Parathyroid adenoma (tissue), 2 donors: ENCODE data around the gene TMEM179B.

ENCODE experiments used
- H2AFZ ChIP-seq: fragments of 300-600 bp; sonication (generic); one replicate; pipeline ENCODE4 v1.7.0; 2017; ENCODE audit warnings: antibody characterized with exemption, mild to moderate bottlenecking
- H3K27ac ChIP-seq: fragments of 300-600 bp; sonication (generic); one replicate; pipeline ENCODE4 v1.7.0; 2017
- H3K27me3 ChIP-seq: fragments of 300-600 bp; sonication (generic); one replicate; pipeline ENCODE4 v1.7.0; 2017; ENCODE audit warnings: low read length; ENCODE audit not compliant: control insufficient read depth, insufficient read depth
- H3K36me3 ChIP-seq: fragments of 300-600 bp; sonication (generic); one replicate; pipeline ENCODE4 v1.7.0; 2017; ENCODE audit warnings: low read length; ENCODE audit not compliant: control insufficient read depth, insufficient read depth
- H3K4me1 ChIP-seq: fragments of 300-600 bp; sonication (generic); one replicate; pipeline ENCODE4 v1.7.0; 2017; ENCODE audit warnings: control low read depth
- H3K4me2 ChIP-seq: fragments of 300-600 bp; sonication (generic); one replicate; pipeline ENCODE4 v1.7.0; 2017; ENCODE audit warnings: low read length
- H3K4me3 ChIP-seq: fragments of 300-600 bp; sonication (generic); one replicate; pipeline ENCODE4 v1.7.0; 2017; ENCODE audit warnings: low read depth, low read length
- H3K79me2 ChIP-seq: fragments of 300-600 bp; sonication (generic); one replicate; pipeline ENCODE4 v1.7.0; 2017; ENCODE audit warnings: control low read depth
- H3K9ac ChIP-seq: fragments of 300-600 bp; sonication (generic); one replicate; pipeline ENCODE4 v1.7.0; 2017; ENCODE audit warnings: mild to moderate bottlenecking
- H3K9me3 ChIP-seq: fragments of 300-600 bp; sonication (generic); one replicate; pipeline ENCODE4 v1.7.0; 2017; ENCODE audit warnings: low read length; ENCODE audit not compliant: control insufficient read depth
- CTCF ChIP-seq: fragments of 300-600 bp; sonication (generic); IDR thresholded peaks from one replicate; pipeline ENCODE4 v1.7.0; 2017; ENCODE audit warnings: antibody characterized with exemption, mild to moderate bottlenecking
- donor health status: primary hyperparathyroidism.

Gene TMEM179B

DNA sequence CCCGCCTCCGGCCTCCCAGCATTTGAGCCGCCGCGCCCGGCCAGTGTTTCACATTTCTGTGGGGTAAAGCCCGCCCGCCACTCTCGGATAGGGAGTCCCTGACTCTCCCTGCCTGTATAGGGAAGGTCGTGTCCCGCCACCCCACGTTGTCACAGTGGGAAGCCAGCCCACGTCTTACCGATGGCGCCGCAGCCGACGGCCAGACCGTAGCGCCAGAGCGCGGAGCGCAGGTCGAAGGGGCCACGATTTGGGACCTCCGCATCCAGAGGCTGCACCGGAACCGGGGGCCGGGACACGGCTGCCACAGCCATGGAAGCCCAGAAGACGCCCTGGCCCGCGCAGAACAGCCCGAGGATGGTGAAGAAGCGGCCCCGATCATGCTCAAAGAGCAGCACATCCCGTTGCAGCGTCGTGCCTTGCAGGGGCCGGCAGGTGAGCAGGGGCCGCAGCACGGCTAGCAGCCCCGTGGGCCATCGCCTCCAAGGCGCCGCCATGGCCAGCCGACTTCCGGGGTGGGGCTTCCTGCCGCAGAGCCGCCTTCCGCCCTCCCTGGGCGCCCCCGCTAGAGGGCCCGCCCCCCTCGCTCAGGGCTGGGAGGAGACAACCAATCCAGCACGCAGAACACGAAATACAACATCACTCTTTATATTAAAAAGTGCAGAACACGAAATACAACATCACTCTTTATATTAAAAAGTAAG is 4.4 kb downstream of the TMEM179B start, which contains the start of gene TMEM223:
TSS of gene TMEM223 (minus strand) at position 506 of the 701 bp plus-strand sequence. CDS start at position 494, 12 bp downstream.
- H3K79me2 ChIP-seq = peaks cover 2% of the 10 kb centered on the region
- H3K4me1 ChIP-seq = peaks cover 2% of the 10 kb centered on the region
- peak within 1 kb of the TSS; percentile 74 for H3K4me3 ChIP-seq
- H3K27me3 ChIP-seq = no peaks in the 10 kb centered on the region
- peak; percentile 21 for TF ChIP-seq CTCF
- H3K9me3 ChIP-seq = no peaks in the 10 kb centered on the region
- H3K4me2 ChIP-seq = peak within 1 kb of the TSS; percentile 75
- H3K9ac ChIP-seq = no peak within 1 kb of the TSS
- H3K27ac ChIP-seq = peak within 1 kb of the TSS; percentile 26
- peak within 1 kb of the TSS; percentile 77 for H2AFZ ChIP-seq
- H3K36me3 ChIP-seq = no peaks in the 10 kb centered on the region

DNA sequence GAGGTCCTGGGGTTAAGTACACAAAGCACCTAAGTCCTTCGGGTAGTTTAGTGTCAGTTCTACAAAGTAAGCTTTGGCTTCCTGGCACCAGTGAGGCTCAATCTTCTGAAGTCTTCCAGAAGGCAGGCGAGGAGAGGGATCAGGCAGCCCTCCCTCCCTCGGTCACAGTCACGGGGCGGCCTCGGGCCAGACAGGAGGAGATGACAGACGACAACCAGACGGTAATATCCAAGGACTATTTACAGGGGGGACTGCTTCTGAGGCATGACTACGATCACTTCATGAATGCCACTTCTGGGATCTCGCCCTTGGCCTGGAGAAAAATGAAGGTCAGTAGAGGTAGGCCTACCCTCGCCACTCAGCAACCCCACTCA is 5.0 kb downstream of the TMEM179B start:
- Histone ChIP-seq H3K27ac (peak overlapping the region; percentile 26), H3K27me3 (no peaks in the 10 kb centered on the region), H3K9me3 (no peaks in the 10 kb centered on the region), H3K4me3 (peak overlapping the region; percentile 74), H3K9ac (no peak overlapping the region), H3K4me1 (peaks cover 2% of the 10 kb centered on the region), H2AFZ (peak overlapping the region; percentile 77), H3K36me3 (no peaks in the 10 kb centered on the region), H3K4me2 (peak overlapping the region; percentile 75), H3K79me2 (peaks cover 2% of the 10 kb centered on the region)
- no peak for TF ChIP-seq CTCF

DNA sequence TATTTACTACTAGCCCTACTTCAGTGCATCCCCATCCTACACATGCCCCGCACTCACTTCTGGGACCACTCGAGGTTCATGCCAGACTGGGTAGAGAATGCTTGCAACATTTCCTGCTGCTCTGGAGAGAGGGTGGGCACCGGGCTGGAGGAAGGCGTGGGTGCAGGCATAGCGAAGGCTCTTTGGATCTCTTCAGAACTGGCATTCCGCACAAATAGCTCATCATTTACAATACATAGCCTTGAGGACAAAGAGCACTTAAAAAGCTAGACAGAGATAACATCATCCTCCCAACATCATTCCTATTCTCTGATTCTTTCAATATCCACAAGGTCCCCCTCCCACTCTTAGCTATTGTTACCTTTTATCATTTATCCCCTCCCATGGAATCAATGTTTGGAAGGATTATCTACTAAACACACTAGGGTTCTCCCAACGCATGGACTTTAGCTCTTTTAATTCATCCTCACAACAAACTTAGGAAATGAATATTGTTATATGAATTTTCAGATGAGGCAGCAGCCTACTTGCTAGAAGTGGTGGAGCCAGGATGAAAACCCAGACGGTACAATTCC is 7.1 kb downstream of the TMEM179B start:
- no peak overlapping the region for H3K27ac ChIP-seq

GRCh38 chr11:62796281-62796680 is 9.1 kb downstream of the TMEM179B start:
- Histone ChIP-seq H2AFZ (no peak overlapping the region), H3K9me3 (no peaks in the 10 kb centered on the region), H3K27me3 (no peaks in the 10 kb centered on the region), H3K4me2 (no peak overlapping the region), H3K4me1 (peaks cover 2% of the 10 kb centered on the region), H3K4me3 (no peak overlapping the region), H3K27ac (no peak overlapping the region), H3K36me3 (no peaks in the 10 kb centered on the region), H3K9ac (no peak overlapping the region), H3K79me2 (peaks cover 2% of the 10 kb centered on the region)
- TF ChIP-seq CTCF = no peak

More for the DNA sequence above, 7.1 kb downstream of the TMEM179B start:
- H3K9me3 ChIP-seq = no peaks in the 10 kb centered on the region
- no peak for TF ChIP-seq CTCF
- no peak overlapping the region for H3K4me2 ChIP-seq
- no peak overlapping the region for H3K4me3 ChIP-seq
- no peak overlapping the region for H2AFZ ChIP-seq
- no peaks in the 10 kb centered on the region for H3K27me3 ChIP-seq
- peaks cover 2% of the 10 kb centered on the region for H3K79me2 ChIP-seq
- H3K9ac ChIP-seq = no peak overlapping the region
- no peaks in the 10 kb centered on the region for H3K36me3 ChIP-seq
- peaks cover 2% of the 10 kb centered on the region for H3K4me1 ChIP-seq
